HG03558 (cell line): Measurements from ENCODE around the gene EPAS1.

Experiments
- ATAC-seq: cut with Tn5 transposase; IDR thresholded peaks from one replicate; pipeline ENCODE4 v1.9.1; 2021; ENCODE audit warnings: moderate number of reproducible peaks; ENCODE audit not compliant: unreplicated experiment; ENCODE audit errors: extremely low read depth

Gene EPAS1

GRCh38 chr2:46273225-46273863 lies 23.9 kb upstream of the EPAS1 start:
- no peak for ATAC-seq

GRCh38 chr2:46273919-46274318 lies 23.3 kb upstream of the EPAS1 start:
- no peak for ATAC-seq

- ATAC-seq: no peak
Observed at GRCh38 chr2:46274586-46274985, 22.6 kb upstream of the EPAS1 start.

- ATAC-seq: no peak
Observed at GRCh38 chr2:46275995-46276394, 21.2 kb upstream of the EPAS1 start.

- no peak for ATAC-seq
Observed at GRCh38 chr2:46276642-46277041, 20.6 kb upstream of the EPAS1 start.

- no peak for ATAC-seq
Observed at GRCh38 chr2:46277431-46278190, 19.6 kb upstream of the EPAS1 start.

GRCh38 chr2:46278952-46279351 lies 18.3 kb upstream of the EPAS1 start:
- no peak for ATAC-seq

GRCh38 chr2:46281939-46282338 lies 15.3 kb upstream of the EPAS1 start:
- ATAC-seq: no peak

GRCh38 chr2:46283693-46284092 lies 13.5 kb upstream of the EPAS1 start:
- ATAC-seq: no peak

- no peak for ATAC-seq
Observed at GRCh38 chr2:46284260-46284659, 12.9 kb upstream of the EPAS1 start.

GRCh38 chr2:46284796-46285195 lies 12.4 kb upstream of the EPAS1 start:
- no peak for ATAC-seq

- ATAC-seq: no peak
Observed at GRCh38 chr2:46286715-46287114, 10.5 kb upstream of the EPAS1 start.

GRCh38 chr2:46290078-46290477 lies 7.1 kb upstream of the EPAS1 start:
- ATAC-seq: no peak

GRCh38 chr2:46293466-46293865 lies 3.7 kb upstream of the EPAS1 start:
- no peak for ATAC-seq

- no peak for ATAC-seq
Observed at GRCh38 chr2:46294176-46294836, 2.9 kb upstream of the EPAS1 start.

- no peak for ATAC-seq
Observed at GRCh38 chr2:46296216-46296839, 879 bp upstream of the EPAS1 start.

- ATAC-seq: no peak
Observed at GRCh38 chr2:46297546-46298271, 502 bp downstream of the EPAS1 start.

- ATAC-seq: no peak
Observed at GRCh38 chr2:46298272-46298521, 990 bp downstream of the EPAS1 start.

- no peak for ATAC-seq
Observed at GRCh38 chr2:46298522-46299353, 1.5 kb downstream of the EPAS1 start.
